RPMI8226 (cell line): ENCODE results near the gene ZBTB2.
A peak's percentile ranks its signal among the peaks of the same experiment; 100 is the strongest.
"Not testable (repeated sequence)": the region's sequence is repeated elsewhere in the genome, so short reads cannot be mapped to it uniquely, and the experiment has no call there.

ENCODE experiments used
- DNase-seq: peaks from one replicate; pipeline ENCODE4 v3.0.0-alpha.2; 2015

The ZBTB2 gene

GRCh38 chr6:151400473-151400872 is 9.1 kb upstream of the ZBTB2 start:
- no peak for DNase-seq

GRCh38 chr6:151399679-151400078 is 8.3 kb upstream of the ZBTB2 start:
- DNase-seq, result no peak

- no peak for DNase-seq
Measured at GRCh38 chr6:151393410-151393809, 2.1 kb upstream of the ZBTB2 start.

GRCh38 chr6:151392427-151392826 is 1.1 kb upstream of the ZBTB2 start:
- no peak for DNase-seq

- peak; percentile 78 for DNase-seq
Measured at GRCh38 chr6:151390851-151391470, 398 bp downstream of the ZBTB2 start.

- peak; percentile 98 for DNase-seq
Measured at GRCh38 chr6:151390276-151390850, 996 bp downstream of the ZBTB2 start.

GRCh38 chr6:151389618-151390275 is 1.6 kb downstream of the ZBTB2 start:
- peak; percentile 52 for DNase-seq

GRCh38 chr6:151388997-151389617 is 2.3 kb downstream of the ZBTB2 start:
- DNase-seq, result peak; percentile 37

GRCh38 chr6:151388236-151388635 is 3.1 kb downstream of the ZBTB2 start:
- DNase-seq, result no peak

GRCh38 chr6:151387175-151387970 is 4.0 kb downstream of the ZBTB2 start:
- no peak for DNase-seq

- DNase-seq, result no peak
Measured at GRCh38 chr6:151385177-151385576, 6.2 kb downstream of the ZBTB2 start.

- no peak for DNase-seq
Measured at GRCh38 chr6:151384151-151384550, 7.2 kb downstream of the ZBTB2 start.

- not testable (repeated sequence) for DNase-seq
Measured at GRCh38 chr6:151382631-151383030, 8.7 kb downstream of the ZBTB2 start.

- DNase-seq, result peak; percentile 42
Measured at GRCh38 chr6:151381722-151382121, 9.6 kb downstream of the ZBTB2 start.

- no peak for DNase-seq
Measured at GRCh38 chr6:151380848-151381205, 10.5 kb downstream of the ZBTB2 start.

- peak; percentile 70 for DNase-seq
Measured at GRCh38 chr6:151379933-151380847, 11.2 kb downstream of the ZBTB2 start.

GRCh38 chr6:151377095-151377494 is 14.3 kb downstream of the ZBTB2 start:
- DNase-seq, result no peak

- DNase-seq, result no peak
Measured at GRCh38 chr6:151376440-151376839, 14.9 kb downstream of the ZBTB2 start.

GRCh38 chr6:151375833-151376232 is 15.5 kb downstream of the ZBTB2 start:
- DNase-seq, result no peak

GRCh38 chr6:151374036-151374683 is 17.2 kb downstream of the ZBTB2 start:
- no peak for DNase-seq

- no peak for DNase-seq
Measured at GRCh38 chr6:151372164-151372563, 19.2 kb downstream of the ZBTB2 start.
